ENCODE data around the gene STT3B.

- TF ChIP-seq REST (IDR thresholded peaks at IDR 0.05; ENCODE audit: insufficient read depth in 1 of 2, low read depth in 2 of 2, low read length in 2 of 2) (no peak), POLR2AphosphoS5 (IDR thresholded peaks at IDR 0.05; ENCODE audit: low read depth, low read length) (no peak), SIN3A (IDR thresholded peaks at IDR 0.05; ENCODE audit: borderline replicate concordance, insufficient read depth, low read length) (no peak)
These were observed 112.5 kb downstream of the STT3B start for GRCh38 chr3:31645256-31645655.

Measured in PFSK-1 (cell line).